HG03196 (cell line): Measurements from ENCODE around the gene LZIC.

Experiments
- ATAC-seq: cut with Tn5 transposase; IDR thresholded peaks from one replicate; pipeline ENCODE4 v1.9.1; 2021; ENCODE audit not compliant: unreplicated experiment

Gene LZIC

GRCh38 chr1:9887070-9887469 is 56.1 kb downstream of the LZIC start:
- no peak for ATAC-seq

DNA sequence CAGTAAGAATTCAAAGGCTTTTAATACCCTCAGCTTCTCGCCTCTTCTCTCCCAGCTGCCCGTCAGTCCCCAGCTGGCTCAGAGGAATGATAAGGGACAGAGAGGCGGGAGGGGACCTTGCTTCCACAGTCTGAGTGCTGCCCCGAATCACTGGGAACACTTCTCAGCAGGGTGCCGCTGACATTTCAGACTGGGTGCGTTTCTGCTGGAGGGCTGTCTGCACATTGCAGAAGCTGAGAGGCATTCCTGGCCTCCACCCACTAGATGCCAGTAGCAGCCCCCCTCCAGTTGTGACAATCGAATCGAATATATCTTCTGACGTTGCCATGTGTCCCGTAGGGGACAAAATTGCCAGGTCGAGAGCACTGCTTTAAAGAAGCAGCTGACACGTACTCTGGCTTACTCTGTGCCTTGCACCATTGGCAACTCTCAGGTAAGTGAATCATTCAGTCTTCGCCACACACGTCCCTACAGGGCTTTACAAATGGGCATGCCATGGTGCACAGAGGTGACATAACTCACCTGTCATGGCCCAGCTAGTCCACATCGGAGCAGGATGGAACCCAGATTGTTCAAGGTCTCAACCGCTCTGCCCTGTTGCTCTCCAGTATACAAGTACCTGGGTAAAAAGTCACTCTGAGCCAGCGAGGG is 57.0 kb downstream of the LZIC start:
- ATAC-seq = no peak

DNA sequence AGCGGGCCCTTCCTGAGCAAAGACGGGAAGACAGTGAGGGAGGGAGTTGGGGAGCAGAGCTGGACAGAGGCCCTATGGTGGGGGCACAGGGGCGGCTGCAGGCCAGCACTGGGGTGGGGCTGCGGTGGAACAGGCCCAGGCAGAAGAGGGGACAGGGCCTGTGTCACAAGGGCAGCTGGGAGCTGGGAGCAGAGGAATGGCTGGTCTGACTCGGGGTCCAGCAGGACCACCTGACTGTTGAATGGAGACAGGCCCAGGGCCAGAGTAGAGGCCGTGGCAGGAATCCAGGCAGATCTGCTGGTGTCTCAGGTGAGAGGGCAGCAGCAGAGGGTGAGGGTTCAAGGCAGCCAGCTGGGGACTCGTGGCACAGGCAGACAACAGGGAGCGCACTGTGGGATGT is 58.4 kb downstream of the LZIC start:
- no peak for ATAC-seq

DNA sequence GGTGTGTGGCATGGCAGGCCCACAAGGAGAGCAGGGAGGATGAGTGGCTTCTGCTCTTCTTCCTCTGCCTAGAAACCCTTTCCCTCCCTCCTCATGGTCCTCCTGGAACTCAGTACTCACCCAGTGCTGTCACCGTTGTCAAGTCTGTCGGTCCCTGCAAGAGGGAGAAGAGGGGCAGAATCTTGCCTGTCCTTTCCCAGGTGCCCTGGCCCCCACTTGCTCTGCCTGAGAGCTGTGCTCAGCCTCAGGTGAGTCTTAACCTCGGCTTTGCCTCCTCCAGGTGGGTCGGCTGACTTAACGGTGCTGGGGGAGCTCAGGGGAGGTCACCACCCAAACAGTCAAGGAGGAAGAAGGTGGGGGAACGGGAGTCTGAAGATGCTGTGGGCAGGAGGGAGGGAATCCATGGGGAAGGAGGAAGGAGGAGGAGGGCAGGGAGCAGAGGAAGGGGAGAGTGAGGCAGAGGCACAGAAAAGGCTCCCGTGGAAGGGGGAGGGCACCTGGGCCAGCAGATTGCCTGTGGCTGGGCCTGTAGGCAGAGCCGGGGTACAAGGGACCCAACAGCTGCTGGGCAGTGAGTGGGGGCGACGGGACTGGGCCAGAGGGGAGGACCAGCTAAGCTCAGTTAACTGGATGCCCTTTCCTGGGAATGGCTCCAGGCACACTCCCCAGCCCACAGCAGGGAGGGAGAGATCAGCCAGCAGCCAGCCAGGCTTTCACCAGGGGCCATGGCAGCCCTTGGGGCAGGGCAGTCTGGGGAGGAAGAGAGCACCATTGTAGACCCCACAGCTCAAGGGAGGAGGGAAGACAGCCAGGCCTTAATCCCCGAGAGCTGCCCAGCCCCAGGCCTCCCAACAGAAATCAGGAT is 59.4 kb downstream of the LZIC start:
- no peak for ATAC-seq

DNA sequence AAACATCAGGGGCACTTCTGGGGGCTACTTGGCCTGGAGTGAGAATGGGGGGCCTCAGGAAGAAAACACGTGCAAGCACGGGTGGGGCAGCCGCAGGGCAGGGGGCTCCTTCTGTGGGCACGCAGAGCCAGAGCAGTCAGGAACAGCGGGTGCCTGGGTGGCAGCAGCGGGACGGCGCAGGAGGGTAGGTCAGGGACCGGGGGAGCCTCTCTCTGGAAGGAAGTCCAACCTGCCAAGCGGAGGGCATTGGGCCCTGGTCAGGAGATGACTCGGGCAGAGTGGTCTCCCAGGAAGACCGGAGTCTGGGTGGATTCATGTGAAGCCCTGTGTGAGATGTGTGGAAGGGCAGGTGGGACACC is 60.3 kb downstream of the LZIC start:
- ATAC-seq = no peak

- ATAC-seq = no peak
Measured at GRCh38 chr1:9882296-9882944, 60.8 kb downstream of the LZIC start.

DNA sequence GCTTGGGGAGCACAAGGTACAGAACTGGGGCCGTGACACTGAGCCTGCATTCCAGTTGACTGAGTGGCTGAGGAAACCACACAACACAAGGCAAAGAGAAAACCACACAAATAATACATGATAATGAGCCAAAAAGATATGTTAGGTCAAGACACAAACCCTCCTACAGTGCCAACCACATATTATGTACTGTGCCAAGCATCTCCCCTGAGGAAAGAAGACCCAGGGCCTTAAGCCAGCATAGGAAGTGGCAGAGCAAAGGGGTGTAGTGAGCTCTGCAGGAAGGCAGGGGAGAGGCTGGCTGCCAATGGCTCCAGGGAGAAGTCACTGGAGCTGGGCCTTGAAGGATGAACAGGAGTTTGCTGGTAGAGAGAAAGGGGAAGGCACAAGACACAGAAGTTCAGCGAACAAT is 61.3 kb downstream of the LZIC start:
- no peak for ATAC-seq
